ENCODE measurements around the gene OR8D1. TPM values are rescaled to one million over a fixed set of nuclear protein-coding genes. Genes with fewer than 3 reads are reported as not detected.

The OR8D1 gene
- total RNA-seq, 1 experiment from 2014 or later, result not detected

- Histone ChIP-seq H2AFZ (ENCODE audit: low read length) (no peak overlapping the region), H3K36me3 (ENCODE audit: insufficient read depth, low read length) (no peaks in the 10 kb centered on the region), H3K4me2 (ENCODE audit: low read depth, low read length, poor library complexity, severe bottlenecking) (no peak overlapping the region), H3K79me2 (ENCODE audit: low read length) (no peaks in the 10 kb centered on the region), H4K20me1 (ENCODE audit: insufficient read depth, low read depth, low read length) (no peaks in the 10 kb centered on the region), H3K9me3 (ENCODE audit: low read length) (no peaks in the 10 kb centered on the region), H3K27me3 (ENCODE audit: low read length) (no peaks in the 10 kb centered on the region), H3K9ac (ENCODE audit: low read length) (no peak overlapping the region), H3K4me3 (ENCODE audit: low read length) (no peak overlapping the region), H3K27ac (ENCODE audit: low read length) (no peak overlapping the region), H3K4me1 (ENCODE audit: low read length) (no peaks in the 10 kb centered on the region), H3K9me2 (replicated peaks; ENCODE audit: insufficient read depth, low read length) (no peaks in the 10 kb centered on the region)
- DNase-seq, result no peak
Observed at GRCh38 chr11:124302347-124303125, 11.2 kb downstream of the OR8D1 start.

- no peak for DNase-seq
- no peaks in the 10 kb centered on the region for H3K9me3 ChIP-seq (ENCODE audit: low read length)
- no peak overlapping the region for H3K27ac ChIP-seq (ENCODE audit: low read length)
- H3K9ac ChIP-seq (ENCODE audit: low read length), result no peak overlapping the region
- H3K4me1 ChIP-seq (ENCODE audit: low read length), result no peaks in the 10 kb centered on the region
- no peaks in the 10 kb centered on the region for H3K79me2 ChIP-seq (ENCODE audit: low read length)
- no peaks in the 10 kb centered on the region for H3K27me3 ChIP-seq (ENCODE audit: low read length)
- no peak overlapping the region for H3K4me3 ChIP-seq (ENCODE audit: low read length)
- no peak overlapping the region for H3K4me2 ChIP-seq (ENCODE audit: low read depth, low read length, poor library complexity, severe bottlenecking)
- no peak overlapping the region for H2AFZ ChIP-seq (ENCODE audit: low read length)
- H3K9me2 ChIP-seq (replicated peaks; ENCODE audit: insufficient read depth, low read length), result no peaks in the 10 kb centered on the region
- H4K20me1 ChIP-seq (ENCODE audit: insufficient read depth, low read depth, low read length), result no peaks in the 10 kb centered on the region
- no peaks in the 10 kb centered on the region for H3K36me3 ChIP-seq (ENCODE audit: insufficient read depth, low read length)
Observed at GRCh38 chr11:124301548-124301947, 12.2 kb downstream of the OR8D1 start.

- Histone ChIP-seq H3K36me3 (ENCODE audit: insufficient read depth, low read length) (no peaks in the 10 kb centered on the region), H3K9me2 (replicated peaks; ENCODE audit: insufficient read depth, low read length) (no peaks in the 10 kb centered on the region), H3K4me3 (ENCODE audit: low read length) (no peak overlapping the region), H3K9ac (ENCODE audit: low read length) (no peak overlapping the region), H4K20me1 (ENCODE audit: insufficient read depth, low read depth, low read length) (no peaks in the 10 kb centered on the region), H2AFZ (ENCODE audit: low read length) (no peak overlapping the region), H3K27me3 (ENCODE audit: low read length) (no peaks in the 10 kb centered on the region), H3K4me1 (ENCODE audit: low read length) (no peaks in the 10 kb centered on the region), H3K27ac (ENCODE audit: low read length) (no peak overlapping the region), H3K9me3 (ENCODE audit: low read length) (no peaks in the 10 kb centered on the region), H3K4me2 (ENCODE audit: low read depth, low read length, poor library complexity, severe bottlenecking) (no peak overlapping the region), H3K79me2 (ENCODE audit: low read length) (no peaks in the 10 kb centered on the region)
- no peak for DNase-seq
Observed at GRCh38 chr11:124297921-124298320, 15.8 kb downstream of the OR8D1 start.

- H3K79me2 ChIP-seq (ENCODE audit: low read length), result no peaks in the 10 kb centered on the region
- H3K4me3 ChIP-seq (ENCODE audit: low read length), result no peak overlapping the region
- no peak overlapping the region for H2AFZ ChIP-seq (ENCODE audit: low read length)
- H4K20me1 ChIP-seq (ENCODE audit: insufficient read depth, low read depth, low read length), result no peaks in the 10 kb centered on the region
- no peaks in the 10 kb centered on the region for H3K4me1 ChIP-seq (ENCODE audit: low read length)
- no peaks in the 10 kb centered on the region for H3K9me2 ChIP-seq (replicated peaks; ENCODE audit: insufficient read depth, low read length)
- H3K36me3 ChIP-seq (ENCODE audit: insufficient read depth, low read length), result no peaks in the 10 kb centered on the region
- no peak overlapping the region for H3K4me2 ChIP-seq (ENCODE audit: low read depth, low read length, poor library complexity, severe bottlenecking)
- H3K9ac ChIP-seq (ENCODE audit: low read length), result no peak overlapping the region
- DNase-seq, result no peak
- H3K27me3 ChIP-seq (ENCODE audit: low read length), result no peaks in the 10 kb centered on the region
- no peaks in the 10 kb centered on the region for H3K9me3 ChIP-seq (ENCODE audit: low read length)
- no peak overlapping the region for H3K27ac ChIP-seq (ENCODE audit: low read length)
Observed at GRCh38 chr11:124296016-124296415, 17.7 kb downstream of the OR8D1 start.

- H3K27ac ChIP-seq (ENCODE audit: low read length), result no peak overlapping the region
- no peaks in the 10 kb centered on the region for H3K4me1 ChIP-seq (ENCODE audit: low read length)
- no peaks in the 10 kb centered on the region for H3K9me2 ChIP-seq (replicated peaks; ENCODE audit: insufficient read depth, low read length)
- no peak overlapping the region for H3K4me2 ChIP-seq (ENCODE audit: low read depth, low read length, poor library complexity, severe bottlenecking)
- H4K20me1 ChIP-seq (ENCODE audit: insufficient read depth, low read depth, low read length), result no peaks in the 10 kb centered on the region
- H3K27me3 ChIP-seq (ENCODE audit: low read length), result no peaks in the 10 kb centered on the region
- no peak overlapping the region for H3K9ac ChIP-seq (ENCODE audit: low read length)
- no peaks in the 10 kb centered on the region for H3K36me3 ChIP-seq (ENCODE audit: insufficient read depth, low read length)
- no peaks in the 10 kb centered on the region for H3K79me2 ChIP-seq (ENCODE audit: low read length)
- H3K4me3 ChIP-seq (ENCODE audit: low read length), result no peak overlapping the region
- DNase-seq, result no peak
- H3K9me3 ChIP-seq (ENCODE audit: low read length), result no peaks in the 10 kb centered on the region
- H2AFZ ChIP-seq (ENCODE audit: low read length), result no peak overlapping the region
Observed at GRCh38 chr11:124294687-124295086, 19.1 kb downstream of the OR8D1 start.

GRCh38 chr11:124285610-124286344 is 28.0 kb downstream of the OR8D1 start:
- Histone ChIP-seq H3K9ac (ENCODE audit: low read length) (no peak overlapping the region), H3K9me2 (replicated peaks; ENCODE audit: insufficient read depth, low read length) (no peaks in the 10 kb centered on the region), H3K4me3 (ENCODE audit: low read length) (no peak overlapping the region), H3K4me2 (ENCODE audit: low read depth, low read length, poor library complexity, severe bottlenecking) (no peak overlapping the region), H3K4me1 (ENCODE audit: low read length) (no peaks in the 10 kb centered on the region), H3K79me2 (ENCODE audit: low read length) (no peaks in the 10 kb centered on the region), H4K20me1 (ENCODE audit: insufficient read depth, low read depth, low read length) (no peaks in the 10 kb centered on the region), H3K9me3 (ENCODE audit: low read length) (no peaks in the 10 kb centered on the region), H2AFZ (ENCODE audit: low read length) (no peak overlapping the region), H3K36me3 (ENCODE audit: insufficient read depth, low read length) (no peaks in the 10 kb centered on the region), H3K27ac (ENCODE audit: low read length) (no peak overlapping the region), H3K27me3 (ENCODE audit: low read length) (no peaks in the 10 kb centered on the region)
- no peak for DNase-seq

- Histone ChIP-seq H3K27me3 (ENCODE audit: low read length) (no peaks in the 10 kb centered on the region), H3K36me3 (ENCODE audit: insufficient read depth, low read length) (no peaks in the 10 kb centered on the region), H3K4me3 (ENCODE audit: low read length) (no peak overlapping the region), H3K9ac (ENCODE audit: low read length) (no peak overlapping the region), H4K20me1 (ENCODE audit: insufficient read depth, low read depth, low read length) (no peaks in the 10 kb centered on the region), H3K9me3 (ENCODE audit: low read length) (no peaks in the 10 kb centered on the region), H2AFZ (ENCODE audit: low read length) (no peak overlapping the region), H3K79me2 (ENCODE audit: low read length) (no peaks in the 10 kb centered on the region), H3K9me2 (replicated peaks; ENCODE audit: insufficient read depth, low read length) (no peaks in the 10 kb centered on the region), H3K4me1 (ENCODE audit: low read length) (no peaks in the 10 kb centered on the region), H3K4me2 (ENCODE audit: low read depth, low read length, poor library complexity, severe bottlenecking) (no peak overlapping the region), H3K27ac (ENCODE audit: low read length) (no peak overlapping the region)
- no peak for DNase-seq
Observed at GRCh38 chr11:124278261-124278660, 35.5 kb downstream of the OR8D1 start.

- no peak for DNase-seq
- H3K4me3 ChIP-seq (ENCODE audit: low read length), result no peak overlapping the region
- no peaks in the 10 kb centered on the region for H3K4me1 ChIP-seq (ENCODE audit: low read length)
- no peak overlapping the region for H3K4me2 ChIP-seq (ENCODE audit: low read depth, low read length, poor library complexity, severe bottlenecking)
- no peaks in the 10 kb centered on the region for H3K27me3 ChIP-seq (ENCODE audit: low read length)
- H3K36me3 ChIP-seq (ENCODE audit: insufficient read depth, low read length), result no peaks in the 10 kb centered on the region
- H3K9me3 ChIP-seq (ENCODE audit: low read length), result no peaks in the 10 kb centered on the region
- no peak overlapping the region for H3K9ac ChIP-seq (ENCODE audit: low read length)
- no peaks in the 10 kb centered on the region for H3K9me2 ChIP-seq (replicated peaks; ENCODE audit: insufficient read depth, low read length)
- no peaks in the 10 kb centered on the region for H3K79me2 ChIP-seq (ENCODE audit: low read length)
- no peak overlapping the region for H2AFZ ChIP-seq (ENCODE audit: low read length)
- H4K20me1 ChIP-seq (ENCODE audit: insufficient read depth, low read depth, low read length), result no peaks in the 10 kb centered on the region
- H3K27ac ChIP-seq (ENCODE audit: low read length), result no peak overlapping the region
Observed at GRCh38 chr11:124277804-124278203, 35.9 kb downstream of the OR8D1 start.
